Fibroblast of lung (primary cell): ENCODE results near the gene IMMP2L.

ENCODE experiments used
- CTCF ChIP-seq, 2 donors: IDR thresholded peaks in 1 of 2; conservative IDR thresholded peaks in 1 of 2; 1 replicate in 1 of 2; 2 replicates in 1 of 2; pipeline ENCODE4 v1.5.1; 2011 to 2012; ENCODE audit warnings: low read length in 2 of 2, control low read depth in 1 of 2, inconsistent platforms in 1 of 2, low read depth in 1 of 2, mild to moderate bottlenecking in 1 of 2
- EZH2 ChIP-seq: IDR thresholded peaks from 2 replicates; pipeline ENCODE4 v1.5.1; 2012; ENCODE audit warnings: low read length, control low read depth, mild to moderate bottlenecking; ENCODE audit errors: missing control alignments

GRCh38 chr7:111516612-111517011 is 45.7 kb downstream of the IMMP2L start:
- TF ChIP-seq CTCF (conservative IDR thresholded peaks at IDR 0.05 in 1 of 2, IDR thresholded peaks at IDR 0.05 in 1 of 2; ENCODE audit: low read depth in 1 of 2, low read length in 2 of 2): no peak
- no peak for TF ChIP-seq EZH2
